Measurements from ENCODE around the gene S100A12. TPM values are rescaled to one million over a fixed set of nuclear protein-coding genes. Genes with fewer than 3 reads are reported as not detected.

Gene S100A12
- total and polyA plus RNA-seq, 7 experiments from 2014 or later = 22.0 to 179 TPM; not detected in 5

GRCh38 chr1:153392822-153393221, 17.4 kb upstream of the S100A12 start:
- ChIA-PET CTCF (no interaction called here), POLR2A (no interaction called here)
- ATAC-seq (no peak), DNase-seq (no peak)
- Histone ChIP-seq H3K4me3 (ENCODE audit: low read length) (no peak overlapping the region), H3K27ac (ENCODE audit: low read depth, low read length) (no peak overlapping the region), H3K27me3 (ENCODE audit: control insufficient read depth in 2 of 2, insufficient read depth in 2 of 2, low read length in 2 of 2) (no peaks in the 10 kb centered on the region), H3K4me1 (ENCODE audit: control insufficient read depth in 2 of 2, insufficient read depth in 2 of 2, low read length in 2 of 2) (no peaks in the 10 kb centered on the region), H3K36me3 (ENCODE audit: control insufficient read depth in 2 of 3, insufficient read depth in 3 of 3, low read length in 3 of 3) (no peaks in the 10 kb centered on the region), H3K9me3 (ENCODE audit: control insufficient read depth in 2 of 3, low read length in 3 of 3) (no peaks in the 10 kb centered on the region)
- H3K27me3 Mint-ChIP-seq = peaks cover 10 to 44% (median 19%) of the 10 kb centered on the region in 5 donors
- H3K4me1 Mint-ChIP-seq = peaks cover 0 to 3% (median 0%) of the 10 kb centered on the region in 7 donors
- H3K9me3 Mint-ChIP-seq = no peaks in the 10 kb centered on the region
- H3K36me3 Mint-ChIP-seq = no peaks in the 10 kb centered on the region
- H3K27ac Mint-ChIP-seq = peak overlapping the region in 1 of 9 donors; percentile 18
- no peak overlapping the region for H3K4me3 Mint-ChIP-seq
- intact Hi-C loops (cut with micrococcal nuclease) = no loop called here

- H3K4me3 ChIP-seq (ENCODE audit: low read length) = no peak overlapping the region
- ATAC-seq = no peak
- no peaks in the 10 kb centered on the region for H3K9me3 ChIP-seq (ENCODE audit: control insufficient read depth in 2 of 3, low read length in 3 of 3)
- H3K27me3 Mint-ChIP-seq = peaks cover 10 to 41% (median 19%) of the 10 kb centered on the region in 5 donors
- intact Hi-C loops (cut with micrococcal nuclease) = no loop called here
- peaks cover 0 to 3% (median 0%) of the 10 kb centered on the region in 7 donors for H3K4me1 Mint-ChIP-seq
- H3K27me3 ChIP-seq (ENCODE audit: control insufficient read depth in 2 of 2, insufficient read depth in 2 of 2, low read length in 2 of 2) = no peaks in the 10 kb centered on the region
- H3K36me3 Mint-ChIP-seq = no peaks in the 10 kb centered on the region
- ChIA-PET POLR2A (no interaction called here), CTCF (no interaction called here)
- no peak overlapping the region for H3K27ac ChIP-seq (ENCODE audit: low read depth, low read length)
- no peaks in the 10 kb centered on the region for H3K36me3 ChIP-seq (ENCODE audit: control insufficient read depth in 2 of 3, insufficient read depth in 3 of 3, low read length in 3 of 3)
- no peaks in the 10 kb centered on the region for H3K9me3 Mint-ChIP-seq
- H3K4me1 ChIP-seq (ENCODE audit: control insufficient read depth in 2 of 2, insufficient read depth in 2 of 2, low read length in 2 of 2) = no peaks in the 10 kb centered on the region
- no peak for DNase-seq
- H3K4me3 Mint-ChIP-seq = no peak overlapping the region
- no peak overlapping the region for H3K27ac Mint-ChIP-seq
Observed at GRCh38 chr1:153392258-153392657, 16.8 kb upstream of the S100A12 start.

- Histone ChIP-seq H3K4me1 (ENCODE audit: control insufficient read depth in 2 of 2, insufficient read depth in 2 of 2, low read length in 2 of 2) (no peaks in the 10 kb centered on the region), H3K4me3 (ENCODE audit: low read length) (no peak within 1 kb of the TSS), H3K36me3 (ENCODE audit: control insufficient read depth in 2 of 3, insufficient read depth in 3 of 3, low read length in 3 of 3) (no peaks in the 10 kb centered on the region), H3K9me3 (ENCODE audit: control insufficient read depth in 2 of 3, low read length in 3 of 3) (no peaks in the 10 kb centered on the region), H3K27ac (ENCODE audit: low read depth, low read length) (no peak within 1 kb of the TSS), H3K27me3 (ENCODE audit: control insufficient read depth in 2 of 2, insufficient read depth in 2 of 2, low read length in 2 of 2) (no peaks in the 10 kb centered on the region)
- DNase-seq (no peak), ATAC-seq (peak; percentile 20)
- no peaks in the 10 kb centered on the region for H3K9me3 Mint-ChIP-seq
- no peak within 1 kb of the TSS for H3K4me3 Mint-ChIP-seq
- H3K27ac Mint-ChIP-seq = no peak within 1 kb of the TSS
- intact Hi-C loops (cut with micrococcal nuclease) = no loop called here
- ChIA-PET CTCF (no interaction called here), POLR2A (no interaction called here)
- H3K36me3 Mint-ChIP-seq = no peaks in the 10 kb centered on the region
- H3K4me1 Mint-ChIP-seq = peaks cover 0 to 7% (median 0%) of the 10 kb centered on the region in 7 donors
- peaks cover 10 to 43% (median 19%) of the 10 kb centered on the region in 5 donors for H3K27me3 Mint-ChIP-seq
Observed at GRCh38 chr1:153390938-153391710, 15.7 kb upstream of the S100A12 start, which contains the start of gene S100A8. TSS of gene S100A8 (minus strand) at chr1:153391073. CDS start at chr1:153390535, 538 bp downstream.

- Histone ChIP-seq H3K4me1 (ENCODE audit: control insufficient read depth in 2 of 2, insufficient read depth in 2 of 2, low read length in 2 of 2) (no peaks in the 10 kb centered on the region), H3K4me3 (ENCODE audit: low read length) (no peak overlapping the region), H3K36me3 (ENCODE audit: control insufficient read depth in 2 of 3, insufficient read depth in 3 of 3, low read length in 3 of 3) (no peaks in the 10 kb centered on the region), H3K27me3 (ENCODE audit: control insufficient read depth in 2 of 2, insufficient read depth in 2 of 2, low read length in 2 of 2) (no peaks in the 10 kb centered on the region), H3K9me3 (ENCODE audit: control insufficient read depth in 2 of 3, low read length in 3 of 3) (no peaks in the 10 kb centered on the region), H3K27ac (ENCODE audit: low read depth, low read length) (no peak overlapping the region)
- no peak overlapping the region for H3K27ac Mint-ChIP-seq
- DNase-seq = no peak
- ChIA-PET CTCF (no interaction called here), POLR2A (no interaction called here)
- no peak overlapping the region for H3K4me3 Mint-ChIP-seq
- H3K27me3 Mint-ChIP-seq = peaks cover 5 to 36% (median 13%) of the 10 kb centered on the region in 5 donors
- H3K4me1 Mint-ChIP-seq = peaks cover 0 to 7% (median 0%) of the 10 kb centered on the region in 7 donors
- intact Hi-C loops (cut with micrococcal nuclease) = no loop called here
- H3K9me3 Mint-ChIP-seq = no peaks in the 10 kb centered on the region
- H3K36me3 Mint-ChIP-seq = no peaks in the 10 kb centered on the region
- peak; percentile 14 for ATAC-seq
Observed at GRCh38 chr1:153389973-153390879, 14.8 kb upstream of the S100A12 start.

- DNase-seq = no peak
- no peaks in the 10 kb centered on the region for H3K36me3 ChIP-seq (ENCODE audit: control insufficient read depth in 2 of 3, insufficient read depth in 3 of 3, low read length in 3 of 3)
- H3K4me1 Mint-ChIP-seq = peaks cover 0 to 7% (median 0%) of the 10 kb centered on the region in 7 donors
- peak overlapping the region in 1 of 9 donors; percentile 7 for H3K27ac Mint-ChIP-seq
- intact Hi-C loops (cut with micrococcal nuclease) = no loop called here
- peaks cover 5 to 28% (median 13%) of the 10 kb centered on the region in 5 donors for H3K27me3 Mint-ChIP-seq
- CTCF ChIA-PET = no interaction called here
- no peak overlapping the region for H3K4me3 ChIP-seq (ENCODE audit: low read length)
- no peaks in the 10 kb centered on the region for H3K27me3 ChIP-seq (ENCODE audit: control insufficient read depth in 2 of 2, insufficient read depth in 2 of 2, low read length in 2 of 2)
- no peaks in the 10 kb centered on the region for H3K4me1 ChIP-seq (ENCODE audit: control insufficient read depth in 2 of 2, insufficient read depth in 2 of 2, low read length in 2 of 2)
- H3K27ac ChIP-seq (ENCODE audit: low read depth, low read length) = no peak overlapping the region
- no peak for ATAC-seq
- POLR2A ChIA-PET = no interaction called here
- no peaks in the 10 kb centered on the region for H3K9me3 ChIP-seq (ENCODE audit: control insufficient read depth in 2 of 3, low read length in 3 of 3)
- no peaks in the 10 kb centered on the region for H3K9me3 Mint-ChIP-seq
- no peak overlapping the region for H3K4me3 Mint-ChIP-seq
- H3K36me3 Mint-ChIP-seq = no peaks in the 10 kb centered on the region
Observed at GRCh38 chr1:153389401-153389800, 14.0 kb upstream of the S100A12 start.

- ATAC-seq (no peak), DNase-seq (no peak)
- Mint-ChIP-seq H3K27ac (no peak overlapping the region), H3K4me3 (no peak overlapping the region), H3K9me3 (peaks cover 0 to 4% (median 0%) of the 10 kb centered on the region in 11 donors), H3K27me3 (peaks cover 4 to 20% (median 13%) of the 10 kb centered on the region in 5 donors), H3K36me3 (no peaks in the 10 kb centered on the region), H3K4me1 (peaks cover 0 to 7% (median 0%) of the 10 kb centered on the region in 7 donors)
- intact Hi-C loops (cut with micrococcal nuclease) = no loop called here
- ChIA-PET CTCF (no interaction called here), POLR2A (no interaction called here)
- Histone ChIP-seq H3K36me3 (ENCODE audit: control insufficient read depth in 2 of 3, insufficient read depth in 3 of 3, low read length in 3 of 3) (no peaks in the 10 kb centered on the region), H3K9me3 (ENCODE audit: control insufficient read depth in 2 of 3, low read length in 3 of 3) (no peaks in the 10 kb centered on the region), H3K27me3 (ENCODE audit: control insufficient read depth in 2 of 2, insufficient read depth in 2 of 2, low read length in 2 of 2) (peaks cover 0 to 4% of the 10 kb centered on the region in 2 donors), H3K4me1 (ENCODE audit: control insufficient read depth in 2 of 2, insufficient read depth in 2 of 2, low read length in 2 of 2) (no peaks in the 10 kb centered on the region), H3K27ac (ENCODE audit: low read depth, low read length) (no peak overlapping the region), H3K4me3 (ENCODE audit: low read length) (no peak overlapping the region)
Observed at GRCh38 chr1:153387785-153388184, 12.4 kb upstream of the S100A12 start.
